CD4-positive, alpha-beta T cell treated with Interferon alpha-2 for 1 hour (primary cell): ENCODE data around the gene IL24.

Source experiments
- DNase-seq, 2 donors: peaks; one replicate each; pipeline ENCODE4 v3.0.0-alpha.2; 2020 to 2022

IL24 gene

DNA sequence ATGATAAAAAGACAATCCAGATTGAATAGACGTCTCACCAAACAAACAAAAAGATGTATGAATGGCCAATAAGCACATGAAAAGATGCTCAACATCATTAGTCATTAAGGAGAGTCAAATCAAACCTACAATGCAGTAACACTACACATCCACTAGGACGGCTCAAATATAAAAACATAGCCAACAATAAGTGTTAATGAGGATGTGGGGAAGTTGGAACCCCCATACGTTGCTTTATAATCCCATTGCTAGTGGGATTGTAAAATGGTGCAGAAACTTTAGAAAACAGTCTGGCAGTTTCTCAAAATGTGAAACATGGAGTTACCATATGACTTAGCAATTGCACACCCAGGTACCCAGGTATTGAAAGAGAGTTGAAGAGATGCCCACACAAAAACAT lies 14.7 kb upstream of the IL24 start:
- DNase-seq, result no peak

DNA sequence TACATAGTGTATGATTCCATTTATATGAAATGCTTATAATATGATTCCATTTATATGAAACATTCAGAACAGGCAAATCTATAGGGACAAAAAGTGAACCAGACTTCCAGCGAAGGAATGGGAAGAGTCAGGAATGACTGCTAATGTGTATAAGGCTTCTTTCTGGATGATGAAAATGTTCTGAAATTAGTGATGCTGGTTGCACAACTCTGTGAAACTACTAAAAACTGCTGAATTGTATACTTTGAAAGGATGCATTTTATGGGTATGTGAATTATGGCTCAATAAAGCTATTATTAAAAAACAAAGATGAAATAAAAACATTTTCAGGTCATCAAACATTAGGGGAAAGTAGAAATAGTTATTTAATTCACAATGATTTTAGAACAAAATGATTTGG lies 14.1 kb upstream of the IL24 start:
- DNase-seq, result no peak

DNA sequence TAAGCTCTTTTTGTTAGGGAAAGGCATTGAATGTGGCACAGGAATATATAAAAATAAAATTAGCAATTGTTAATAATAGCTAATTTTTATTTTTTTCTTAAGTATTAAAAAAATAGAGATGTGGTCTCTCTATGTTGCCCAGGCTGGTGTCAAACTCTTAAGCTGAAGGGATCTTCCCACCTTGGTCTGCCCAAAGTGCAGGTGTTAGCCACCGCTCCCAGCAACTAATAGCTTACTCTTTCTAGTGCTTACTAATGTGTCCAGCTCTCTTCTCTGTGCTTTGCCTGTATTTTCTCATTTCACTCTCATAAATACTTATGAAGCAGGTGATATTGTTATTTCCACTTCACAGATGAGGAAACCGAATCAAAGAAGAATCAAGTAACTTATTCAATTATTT lies 13.4 kb upstream of the IL24 start:
- no peak for DNase-seq

DNA sequence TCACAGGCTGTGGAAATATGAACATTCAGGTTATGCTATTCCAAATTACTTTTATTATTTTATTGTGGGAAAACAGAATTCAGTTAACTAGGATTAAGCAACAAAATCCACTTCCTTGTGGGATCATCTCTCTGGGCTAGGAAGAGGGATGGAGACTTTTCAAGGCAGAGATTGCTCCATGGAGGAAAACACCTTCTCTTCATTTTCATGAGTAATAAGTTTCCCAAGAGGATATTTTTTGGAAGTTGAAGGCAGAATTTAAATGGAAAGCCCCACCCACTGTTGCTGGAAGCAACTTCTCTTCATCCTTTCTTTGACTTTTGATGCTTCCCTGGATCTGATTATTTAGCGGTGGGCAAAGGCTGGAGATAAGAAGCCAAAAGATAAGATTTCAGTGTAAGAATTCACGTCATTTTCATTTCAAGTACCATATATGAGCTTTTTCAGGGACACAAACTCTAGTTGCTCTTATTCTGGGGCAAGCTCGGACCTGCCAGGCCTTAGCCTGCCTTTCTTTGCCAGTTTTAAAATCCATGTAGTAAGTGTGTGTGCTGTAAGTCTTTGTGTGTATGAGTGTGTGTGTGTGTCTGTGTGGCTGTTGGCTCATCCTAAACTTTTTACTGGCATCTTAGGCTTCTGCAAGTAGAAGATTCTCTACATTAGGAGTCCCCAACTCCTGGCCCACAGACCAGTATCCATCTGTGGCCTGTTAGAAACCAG lies 11.7 kb upstream of the IL24 start:
- DNase-seq, result no peak

DNA sequence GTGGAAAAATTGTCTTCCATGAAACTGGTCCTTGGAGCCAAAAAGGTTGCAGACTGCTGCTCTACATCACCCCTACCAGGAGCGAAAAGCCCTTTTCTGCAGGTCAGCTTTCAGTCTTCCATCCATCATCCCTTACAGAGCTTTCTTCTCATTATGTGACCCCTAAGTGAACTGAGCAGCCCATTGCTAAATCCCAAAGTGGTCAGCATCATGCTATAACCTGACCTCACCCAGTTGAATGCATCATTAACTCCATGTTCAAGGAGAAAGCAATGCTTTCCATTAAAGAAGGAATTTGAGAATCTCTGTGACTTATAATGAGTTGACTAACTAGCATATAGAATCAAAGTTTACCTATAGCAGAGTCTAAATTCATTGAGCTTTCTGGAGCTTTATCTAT lies 10.4 kb upstream of the IL24 start:
- DNase-seq, result no peak

DNA sequence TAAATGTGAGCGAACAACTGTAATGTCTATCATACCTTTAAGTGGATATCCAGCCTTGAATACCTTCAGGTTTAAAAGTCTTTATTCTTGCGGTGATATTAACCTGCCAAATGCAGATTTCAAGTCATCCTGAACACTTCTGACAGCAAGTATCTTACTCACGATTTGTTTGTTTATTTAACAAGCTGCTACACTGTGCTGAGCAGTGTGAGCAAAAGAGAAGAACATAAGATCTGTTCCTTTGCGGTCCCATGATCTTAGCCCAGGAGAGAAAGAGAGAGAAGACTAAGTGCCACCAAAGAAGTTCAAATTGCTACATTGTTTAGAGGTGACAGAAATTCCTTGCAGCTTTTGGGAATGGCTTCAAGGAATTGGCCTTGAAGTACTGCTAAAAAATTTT lies 9.5 kb upstream of the IL24 start:
- no peak for DNase-seq

DNA sequence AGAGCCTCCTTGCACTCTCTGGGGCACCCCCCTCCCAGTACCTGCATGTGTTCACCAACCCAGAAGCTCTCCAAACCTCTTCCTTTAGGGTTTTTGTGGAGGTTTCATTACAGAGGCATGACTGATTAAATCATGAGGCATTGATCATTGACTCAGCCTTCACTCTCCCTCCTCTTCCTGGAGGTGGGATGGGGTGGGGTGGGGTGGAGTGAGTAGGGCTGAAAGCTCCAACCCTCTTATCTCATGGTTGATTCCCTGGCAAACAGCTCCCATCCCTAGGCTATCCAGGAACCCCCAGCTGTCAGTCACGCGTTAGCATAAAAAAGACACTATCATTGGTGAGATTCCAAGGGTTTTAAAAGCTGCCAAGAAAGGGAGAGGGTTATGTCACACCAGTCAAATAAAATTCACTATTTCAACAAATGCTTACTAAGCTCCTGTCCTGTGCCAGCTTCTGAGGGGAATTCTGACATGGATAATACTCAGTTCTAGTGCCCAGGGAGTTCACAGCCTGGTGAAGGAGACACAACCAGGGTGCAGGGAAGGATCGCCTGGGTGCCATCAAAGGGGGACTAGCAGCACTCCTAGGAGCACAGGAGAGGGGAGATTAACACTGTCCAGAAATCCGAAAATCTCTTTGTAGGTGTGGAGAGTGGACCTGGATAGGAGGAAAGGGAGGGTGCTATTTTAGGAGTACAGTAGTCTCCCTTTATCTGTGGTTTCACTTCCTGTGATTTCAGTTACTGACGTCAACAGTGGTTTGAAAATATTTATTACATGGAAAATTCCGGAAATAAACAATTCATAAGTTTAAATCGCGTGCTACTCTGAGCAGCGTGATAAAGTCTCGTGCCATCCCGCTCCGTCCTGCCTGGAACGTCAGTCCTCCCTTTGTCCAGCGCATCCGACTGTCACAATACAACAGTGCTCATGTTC lies 6.8 kb upstream of the IL24 start:
- peak; percentile 20 to 27 for DNase-seq

DNA sequence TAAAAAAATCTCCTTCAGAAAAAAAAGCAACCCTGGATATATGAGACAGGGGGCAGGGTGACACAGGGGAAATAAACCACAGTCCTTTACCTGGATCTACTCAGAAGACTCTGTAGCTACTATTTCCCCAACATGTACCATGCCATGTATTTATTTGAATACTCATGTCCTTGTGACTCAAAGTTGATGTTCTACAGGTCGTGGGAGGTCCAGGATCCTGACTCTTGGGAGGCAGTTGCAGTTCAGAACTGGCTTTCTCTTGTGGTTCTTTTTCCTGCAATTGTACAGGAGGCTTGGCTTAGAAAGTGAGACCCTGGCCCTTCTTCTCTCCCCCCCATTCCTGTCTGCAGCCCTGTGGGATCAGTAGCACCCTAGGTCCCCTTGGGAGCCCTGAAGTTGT lies 5.8 kb upstream of the IL24 start:
- no peak for DNase-seq

DNA sequence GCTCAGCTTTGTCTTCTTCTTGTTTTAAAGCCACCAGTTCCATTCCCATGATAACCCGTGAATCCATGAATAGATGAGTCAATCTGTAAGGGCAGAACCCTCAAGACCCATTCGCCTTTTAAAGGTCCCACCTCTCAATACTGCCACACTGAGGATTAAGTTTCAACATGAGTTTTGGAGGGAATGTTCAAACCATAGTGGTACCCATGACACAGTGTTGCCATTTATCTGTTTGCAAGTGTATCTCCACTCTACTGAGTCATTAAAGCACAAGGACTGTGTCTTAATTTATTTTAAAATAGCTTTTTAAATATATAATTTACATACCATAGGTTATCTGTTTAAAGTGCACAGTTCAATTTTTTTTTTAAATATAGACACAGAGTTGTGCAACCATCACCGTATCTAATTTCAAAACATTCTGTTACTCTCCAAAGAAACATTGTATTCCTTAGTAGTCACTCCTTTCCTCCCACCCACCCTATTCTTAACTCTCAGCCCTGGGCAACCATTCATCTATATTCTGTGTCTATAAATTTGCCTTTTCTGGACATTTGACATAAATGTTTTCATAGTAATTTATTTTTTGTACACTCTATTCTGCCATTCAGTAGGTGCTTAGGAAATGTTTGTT lies 4.8 kb upstream of the IL24 start:
- DNase-seq, result no peak

DNA sequence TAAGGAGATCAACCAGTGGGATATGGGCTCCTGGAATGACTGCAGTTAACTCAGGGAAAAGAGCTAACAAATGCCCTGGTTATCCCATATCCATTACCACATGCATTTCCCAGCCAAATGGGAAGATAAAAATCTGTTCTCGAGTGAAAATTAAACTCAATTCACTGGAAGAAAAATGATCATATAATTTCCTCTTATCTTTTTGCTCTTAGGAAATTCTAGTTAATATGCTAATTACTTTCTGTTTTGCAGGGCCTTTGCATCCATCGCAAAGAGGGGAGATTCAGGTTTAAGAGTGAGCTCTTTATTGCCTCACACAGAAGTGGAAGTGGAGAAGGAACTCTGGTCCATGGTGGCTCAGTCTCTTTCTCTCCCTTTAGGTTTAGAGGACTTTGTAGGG lies 3.9 kb upstream of the IL24 start:
- no peak for DNase-seq

DNA sequence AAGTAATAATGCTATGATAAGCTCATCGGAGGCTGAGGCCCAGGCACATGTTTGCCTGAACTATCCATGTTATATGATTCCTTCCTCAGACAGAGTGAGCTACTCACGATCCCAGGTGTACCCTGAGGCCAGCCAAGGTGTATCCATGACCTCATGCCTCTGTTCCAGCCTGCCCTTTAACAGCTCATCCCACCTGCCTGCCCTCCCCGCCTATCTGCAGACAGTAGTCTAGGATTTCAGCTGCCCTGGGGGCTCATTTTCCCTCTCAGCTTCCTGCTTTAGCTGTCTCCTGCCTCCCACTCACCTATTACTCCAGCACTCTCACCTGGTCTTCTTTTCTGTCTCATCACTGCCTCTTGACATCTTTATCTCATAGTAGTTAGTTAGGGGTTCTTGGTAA lies 1.9 kb upstream of the IL24 start:
- no peak for DNase-seq

DNA sequence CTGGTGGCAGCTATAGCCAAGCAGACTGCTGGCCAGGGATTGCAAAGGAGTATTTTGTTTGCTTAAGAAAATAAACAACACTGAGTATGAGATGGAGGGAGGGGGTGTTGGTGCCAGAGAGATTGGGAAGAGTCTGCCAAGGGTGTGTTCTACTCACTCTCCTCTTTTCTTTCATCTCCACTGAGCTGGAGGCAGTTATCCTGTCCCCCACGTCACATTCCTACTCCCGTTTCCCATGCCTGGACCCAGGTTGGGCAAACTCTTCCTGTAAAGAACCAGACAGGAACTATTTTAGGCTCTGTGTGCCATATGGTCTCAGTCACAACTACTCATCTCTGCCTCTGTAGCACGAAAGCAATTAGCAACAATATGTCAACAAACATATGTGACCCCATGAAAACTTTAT lies 1.4 kb upstream of the IL24 start:
- no peak for DNase-seq

DNA sequence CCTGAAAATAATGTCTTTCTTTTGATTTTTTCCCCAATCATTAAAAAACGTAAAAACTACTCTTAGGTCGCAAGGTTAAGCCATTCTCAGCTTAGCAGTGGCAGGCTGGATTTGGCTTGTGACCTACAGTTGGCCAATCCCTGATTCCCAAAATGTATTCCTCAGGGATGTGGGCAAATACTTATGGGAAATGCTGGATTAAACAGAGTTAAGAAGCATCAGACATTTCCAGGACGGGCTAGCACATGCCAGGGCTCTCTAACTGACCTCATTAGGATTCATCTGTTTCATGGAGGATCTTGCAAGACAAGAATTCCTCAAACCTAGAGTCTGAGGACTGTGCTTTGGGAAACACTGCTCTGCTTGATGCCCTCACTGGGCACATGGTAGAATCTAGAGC lies 982 bp upstream of the IL24 start:
- no peak for DNase-seq

DNA sequence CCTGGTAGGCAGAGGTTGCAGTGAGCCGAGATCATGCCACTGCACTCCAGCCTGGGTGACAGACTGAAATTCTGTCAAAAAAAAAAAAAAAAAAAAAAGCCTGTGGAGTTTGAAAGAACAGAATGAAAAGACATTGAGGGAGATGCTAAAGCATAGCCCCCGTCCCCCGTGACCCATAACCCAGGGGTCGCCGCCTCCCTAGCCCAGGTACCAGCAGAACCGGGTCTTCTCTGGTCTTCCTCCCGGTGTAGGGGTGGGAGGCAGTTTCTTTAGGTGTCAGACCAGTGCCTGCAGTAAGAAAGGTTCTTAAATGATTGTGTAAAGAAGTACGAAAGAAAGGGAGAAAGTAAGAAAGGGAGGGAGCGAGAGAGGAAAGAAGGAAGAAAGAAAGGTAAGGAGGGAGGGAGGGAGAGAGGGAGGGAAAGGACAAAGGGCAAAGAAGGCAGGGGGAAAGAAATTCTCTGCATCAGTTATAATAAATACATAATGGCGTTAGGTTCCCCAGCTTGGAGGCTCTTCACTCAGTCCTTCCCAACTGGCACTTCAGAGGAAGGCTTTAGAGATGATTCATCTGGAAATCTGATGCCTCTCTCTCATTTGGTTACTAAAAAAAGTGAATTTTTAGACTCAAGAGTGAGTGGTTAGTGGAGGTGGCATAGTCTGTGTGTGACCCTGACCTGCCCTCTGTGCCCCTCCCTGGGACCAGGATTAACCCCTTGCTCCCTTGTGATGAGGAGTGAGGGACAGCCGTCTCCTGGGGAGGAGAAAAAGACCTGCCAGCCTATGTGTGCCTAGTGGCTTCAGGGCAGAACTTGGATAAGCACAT lies 1.1 kb downstream of the IL24 start:
- DNase-seq, result no peak

DNA sequence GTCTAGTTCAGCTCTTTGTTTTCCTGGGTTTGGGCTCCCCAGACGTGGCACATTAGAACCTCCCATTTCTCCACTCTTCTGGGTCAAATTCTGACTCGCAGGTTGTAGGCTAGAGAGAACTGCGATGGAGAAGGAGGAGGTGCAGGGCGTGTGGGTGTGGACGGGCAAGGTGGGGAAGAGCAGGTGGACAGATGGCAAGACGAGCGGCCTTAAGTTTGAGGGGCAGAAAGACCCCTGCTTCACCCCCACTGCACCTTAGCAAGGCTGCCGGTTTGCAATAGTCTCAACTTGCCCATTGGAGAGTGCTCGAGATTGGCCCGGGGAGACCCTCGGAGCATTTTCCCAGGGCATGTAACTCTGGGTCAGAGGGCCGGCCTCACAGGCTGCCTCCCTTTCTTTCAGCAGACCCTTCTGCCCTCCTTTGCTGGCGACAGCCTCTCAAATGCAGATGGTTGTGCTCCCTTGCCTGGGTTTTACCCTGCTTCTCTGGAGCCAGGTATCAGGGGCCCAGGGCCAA lies 1.7 kb downstream of the IL24 start:
- no peak for DNase-seq

DNA sequence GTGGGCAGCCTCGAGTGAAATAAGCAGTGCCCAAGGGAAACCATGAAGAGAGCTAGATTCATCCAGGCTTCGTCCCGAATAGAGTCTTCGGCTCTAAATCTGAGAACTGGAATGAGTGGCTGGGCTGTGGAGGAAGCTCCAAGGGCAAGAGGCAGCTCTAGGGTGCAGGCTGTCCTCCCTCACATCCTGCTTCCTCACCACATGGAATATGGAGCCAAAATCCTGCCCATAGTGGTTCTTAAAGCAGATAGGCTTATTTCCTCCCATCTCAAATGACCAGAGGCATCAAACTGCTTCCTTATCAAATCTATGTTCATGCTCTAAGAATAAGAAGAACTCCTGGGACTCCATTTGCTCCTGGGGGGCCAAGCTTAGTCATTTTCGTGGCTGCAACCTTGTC lies 2.5 kb downstream of the IL24 start:
- DNase-seq, result no peak

DNA sequence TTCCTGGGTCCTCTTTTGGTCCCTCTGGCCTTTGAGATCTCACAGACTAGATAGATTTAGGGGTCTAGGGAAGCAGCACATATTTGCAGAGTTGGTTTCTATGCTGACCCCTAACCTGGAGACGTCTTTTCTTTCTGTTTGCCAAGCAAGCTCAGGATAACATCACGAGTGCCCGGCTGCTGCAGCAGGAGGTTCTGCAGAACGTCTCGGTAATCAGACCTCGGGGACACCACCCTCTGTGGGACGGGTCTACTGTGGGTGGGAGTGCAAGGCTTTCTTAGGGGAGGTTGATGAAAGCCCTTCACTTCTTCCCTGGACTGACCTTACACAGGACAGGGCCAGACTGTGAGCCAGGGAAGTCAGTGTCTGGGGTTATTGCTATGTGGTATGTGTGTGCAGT lies 2.9 kb downstream of the IL24 start:
- no peak for DNase-seq

DNA sequence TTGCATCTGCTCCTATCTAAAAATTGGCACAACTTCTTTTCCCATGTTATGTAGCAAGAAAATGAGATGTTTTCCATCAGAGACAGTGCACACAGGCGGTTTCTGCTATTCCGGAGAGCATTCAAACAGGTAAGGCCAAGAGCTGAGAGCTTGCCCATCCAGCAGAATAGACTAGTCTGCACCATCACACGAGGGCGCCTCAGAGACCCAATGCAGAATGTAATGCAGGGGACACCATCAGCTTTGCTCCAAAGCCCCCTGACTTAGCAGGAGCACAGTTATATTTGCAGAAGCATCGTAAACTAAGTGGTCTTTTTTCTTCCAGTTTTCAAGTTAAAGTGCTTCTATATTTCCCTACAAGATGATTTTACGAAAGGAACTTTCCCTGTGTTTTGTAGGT lies 4.7 kb downstream of the IL24 start:
- no peak for DNase-seq

DNA sequence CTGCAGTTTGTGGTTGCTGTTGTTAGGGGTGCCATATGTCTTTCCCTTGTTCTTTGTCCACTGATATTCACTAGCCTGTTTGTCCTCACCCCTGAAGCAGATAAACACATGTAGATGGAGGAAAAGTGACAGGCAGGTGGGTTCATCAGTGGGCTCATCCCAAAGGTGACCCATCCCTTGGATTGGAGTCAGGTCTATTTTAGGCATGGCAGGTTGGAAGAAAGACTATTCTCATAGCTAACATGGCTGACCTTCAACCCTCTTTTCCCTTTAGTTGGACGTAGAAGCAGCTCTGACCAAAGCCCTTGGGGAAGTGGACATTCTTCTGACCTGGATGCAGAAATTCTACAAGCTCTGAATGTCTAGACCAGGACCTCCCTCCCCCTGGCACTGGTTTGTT lies 5.5 kb downstream of the IL24 start:
- DNase-seq, result no peak

DNA sequence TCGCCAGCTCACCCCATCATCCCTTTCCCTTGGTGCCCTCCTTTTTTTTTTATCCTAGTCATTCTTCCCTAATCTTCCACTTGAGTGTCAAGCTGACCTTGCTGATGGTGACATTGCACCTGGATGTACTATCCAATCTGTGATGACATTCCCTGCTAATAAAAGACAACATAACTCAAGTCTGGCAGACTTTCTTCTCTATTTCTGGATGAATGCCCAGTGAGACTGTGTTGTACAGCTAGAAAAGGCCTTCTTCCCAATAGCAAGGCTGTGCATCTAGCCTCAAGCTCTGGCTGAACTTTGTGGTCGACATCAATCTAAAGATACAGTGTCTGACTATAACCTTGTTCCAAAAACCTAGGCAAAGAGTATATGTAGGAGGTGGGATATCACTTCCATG lies 6.4 kb downstream of the IL24 start:
- DNase-seq, result no peak

DNA sequence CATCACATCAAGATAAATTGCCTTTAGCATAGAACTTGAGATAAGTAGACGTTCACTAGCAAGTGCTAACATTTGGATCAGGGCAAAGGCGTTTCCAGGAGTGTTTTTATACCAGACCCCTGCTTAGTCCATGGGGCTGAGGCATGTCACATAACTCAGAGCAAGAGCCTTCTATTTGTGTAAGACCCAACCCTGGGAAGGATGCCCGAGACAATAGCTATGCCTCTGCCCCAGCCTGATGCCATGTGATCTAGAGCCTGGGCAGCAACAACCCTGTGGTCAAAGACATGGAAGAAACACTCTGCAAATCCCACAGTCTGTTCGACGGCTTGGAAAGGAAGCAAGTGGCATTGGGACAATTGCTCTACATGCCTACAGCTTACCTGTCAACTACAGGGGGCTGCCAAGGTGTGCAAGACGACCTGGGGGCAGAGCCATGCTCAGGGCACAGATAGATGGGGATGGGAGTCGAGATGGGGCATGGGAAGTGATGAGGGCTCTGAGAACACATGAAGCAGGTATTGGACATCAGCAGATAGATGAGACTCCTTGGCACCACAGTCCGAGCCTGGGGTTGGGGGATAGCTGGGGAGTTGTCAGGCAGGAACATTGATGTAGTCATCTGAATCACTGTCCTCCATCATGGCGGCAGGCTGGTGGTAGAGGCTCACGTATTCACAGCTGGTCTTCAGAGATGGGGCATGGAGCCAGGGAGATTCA lies 7.3 kb downstream of the IL24 start:
- no peak for DNase-seq
